Measurements from ENCODE around the gene STAM2.
"Not testable (repeated sequence)": the region's sequence is repeated elsewhere in the genome, so short reads cannot be mapped to it uniquely, and the experiment has no call there.

Gene STAM2

DNA sequence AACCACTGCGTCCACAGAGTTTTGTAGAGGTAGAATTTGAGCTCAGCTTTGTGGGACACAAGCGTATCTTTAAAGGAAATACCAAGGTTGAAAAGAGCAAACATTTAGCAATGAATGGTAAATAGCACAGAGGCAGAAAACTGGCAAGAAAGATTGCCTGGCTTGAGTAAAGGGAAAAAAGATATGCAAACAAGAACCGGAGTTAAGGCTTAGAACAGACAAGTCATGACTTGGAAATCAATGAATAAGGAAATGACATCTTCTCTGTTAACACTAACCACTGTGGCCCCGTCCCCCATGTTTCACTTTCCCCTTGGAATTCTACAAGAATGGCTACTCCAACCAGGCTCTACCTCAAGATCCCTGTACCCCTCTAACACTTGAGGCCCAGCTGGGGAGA, 3.8 kb downstream of the STAM2 start:
- DNase-seq: no peak

DNA sequence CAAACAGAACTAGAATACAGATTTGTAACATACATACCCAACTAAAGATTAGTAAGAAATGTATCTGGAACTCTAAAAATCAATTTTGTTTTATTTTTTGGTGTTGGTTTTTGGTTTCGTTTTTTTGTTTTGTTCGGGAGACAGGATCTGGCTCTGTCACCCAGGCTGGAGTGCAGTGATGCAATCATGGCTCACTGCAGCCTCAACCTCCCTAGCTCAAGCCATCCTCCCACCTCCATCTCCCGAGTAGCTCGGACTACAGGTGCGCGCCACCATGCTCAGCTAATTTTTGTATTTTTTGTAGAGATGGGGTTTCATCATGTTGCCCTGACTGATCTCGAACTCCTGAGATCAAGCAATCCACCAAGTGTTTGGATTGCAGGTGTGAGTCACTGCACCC, 6.4 kb downstream of the STAM2 start:
- DNase-seq: not testable (repeated sequence)

DNA sequence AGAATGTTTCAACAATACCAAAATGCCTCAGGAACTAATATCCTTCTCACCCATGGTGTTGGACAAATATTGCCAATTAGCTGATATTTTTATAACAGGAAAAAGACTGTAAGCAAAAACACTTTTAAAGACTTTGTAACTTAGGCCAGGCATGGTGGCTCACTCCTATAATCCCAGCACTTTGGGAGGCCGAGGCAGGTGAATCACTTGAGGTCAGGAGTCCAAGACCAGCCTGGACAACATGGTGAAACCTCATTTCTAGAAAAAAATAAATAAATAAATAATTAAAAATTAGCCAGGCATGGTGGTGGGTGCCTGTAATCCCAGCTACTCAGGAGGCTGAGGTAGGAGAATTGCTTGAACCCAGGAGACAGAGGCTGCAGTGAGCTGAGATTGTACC, 8.1 kb downstream of the STAM2 start:
- DNase-seq: not testable (repeated sequence)

DNA sequence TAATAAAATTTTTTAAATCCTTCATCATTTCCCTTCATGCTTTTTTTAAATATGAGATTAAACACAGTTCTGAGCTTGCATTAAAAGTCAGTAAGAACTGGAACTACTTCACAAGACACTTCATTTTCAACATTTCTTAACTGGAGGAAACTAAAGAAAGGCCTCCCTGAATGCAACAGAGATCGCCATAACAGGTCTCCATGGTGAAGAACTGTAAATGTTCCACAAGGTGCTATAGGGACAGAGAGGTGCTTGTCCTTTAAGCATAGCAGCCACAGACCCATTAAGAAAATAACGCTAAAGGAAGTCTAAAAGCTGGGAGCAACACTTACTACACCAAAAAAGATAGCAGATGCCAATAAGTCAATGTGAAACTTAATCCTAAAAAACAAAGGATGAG, 8.5 kb downstream of the STAM2 start:
- no peak for DNase-seq

DNA sequence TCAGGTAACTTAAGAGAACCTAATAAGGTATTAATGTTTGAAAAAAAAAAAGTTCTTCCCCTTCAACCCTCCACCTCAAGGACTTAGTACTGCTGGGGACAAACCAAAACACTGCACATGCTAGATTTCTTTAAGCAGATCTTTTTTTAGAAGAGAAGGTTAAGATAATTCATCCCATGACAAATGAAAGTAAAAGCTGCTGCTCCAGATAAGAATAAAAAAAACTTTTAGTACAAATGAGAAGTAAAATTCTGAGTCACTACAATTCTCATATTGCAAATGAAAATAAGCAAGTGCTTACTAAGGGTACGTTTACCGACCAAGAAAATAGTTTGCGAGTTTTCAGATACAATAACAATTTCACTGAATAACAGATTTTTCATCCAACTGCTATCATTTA, 8.9 kb downstream of the STAM2 start:
- DNase-seq: no peak

DNA sequence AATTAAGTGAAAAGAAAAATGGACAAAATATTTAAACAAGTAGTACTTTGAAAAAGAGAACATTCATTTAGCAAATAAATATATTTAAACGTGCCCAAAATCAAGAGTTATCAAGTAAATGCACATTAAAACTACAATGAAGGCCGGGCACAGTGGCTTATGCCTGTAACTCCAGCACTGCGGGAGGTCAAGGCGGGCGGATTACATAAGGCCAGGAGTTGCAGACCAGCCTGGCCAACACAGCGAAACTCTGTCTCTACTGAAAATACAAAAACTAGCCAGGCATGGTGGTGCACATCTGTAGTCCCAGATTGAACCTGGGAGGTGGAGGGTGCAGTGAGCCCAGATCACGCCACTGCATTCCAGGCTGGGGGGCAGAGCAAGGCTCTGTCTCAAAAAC, 9.8 kb downstream of the STAM2 start:
- no peak for DNase-seq

DNA sequence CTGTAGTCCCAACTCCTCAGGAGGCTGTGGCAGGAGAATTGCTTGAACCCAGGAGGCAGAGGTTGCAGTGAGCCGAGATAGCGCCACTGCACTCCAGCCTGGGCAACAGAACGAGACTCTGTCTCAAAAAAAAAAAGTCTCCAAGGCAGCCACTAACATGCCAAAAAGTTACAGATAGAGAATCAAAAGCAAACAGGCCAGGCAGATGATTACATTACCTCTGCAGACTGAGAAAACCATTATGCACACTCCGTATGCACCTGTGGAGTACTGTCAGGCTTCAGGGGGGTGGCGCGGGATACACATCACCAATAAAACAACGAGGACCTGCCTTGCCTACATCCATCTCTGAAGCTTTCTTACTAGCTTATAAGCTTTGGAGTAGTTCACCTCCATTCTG, 10.3 kb downstream of the STAM2 start:
- DNase-seq: no peak

DNA sequence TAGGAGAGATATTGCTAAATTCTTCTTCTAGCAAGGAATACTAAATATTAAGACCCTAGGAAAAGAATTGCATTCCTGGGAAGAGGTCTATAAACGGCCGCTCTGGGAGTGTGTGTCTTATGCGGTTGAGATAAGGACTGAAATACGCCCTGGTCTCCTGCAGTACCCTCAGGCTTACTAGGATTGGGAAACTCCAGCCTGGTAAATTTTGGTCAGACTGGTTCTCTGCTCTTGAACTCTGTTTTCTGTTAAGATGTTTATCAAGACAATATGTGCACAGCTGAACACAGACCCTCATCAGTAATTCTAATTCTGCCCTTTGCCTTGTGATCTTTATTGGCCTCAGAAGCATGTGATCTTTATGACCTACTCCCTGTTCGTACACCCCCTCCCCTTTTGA, 11.9 kb downstream of the STAM2 start:
- not testable (repeated sequence) for DNase-seq

DNA sequence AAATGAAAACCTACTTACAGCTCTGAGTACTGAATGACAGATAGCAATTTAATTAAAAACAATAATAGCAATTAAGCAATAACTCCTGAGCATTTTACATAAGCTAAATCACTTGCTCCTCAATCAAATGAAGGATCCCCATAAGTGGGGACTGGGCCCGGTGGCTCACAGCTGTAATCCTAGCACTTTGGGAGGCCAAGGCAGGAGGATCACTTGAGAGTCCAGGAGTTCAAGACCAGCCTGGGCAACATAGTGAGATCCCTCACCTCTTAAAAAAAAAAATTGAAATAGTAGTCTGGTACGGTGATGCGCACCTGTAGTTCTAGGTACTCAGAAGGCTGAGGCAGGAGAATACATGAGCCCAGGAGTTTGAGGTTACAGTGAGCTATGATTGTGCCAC, 13.4 kb downstream of the STAM2 start:
- DNase-seq: no peak

DNA sequence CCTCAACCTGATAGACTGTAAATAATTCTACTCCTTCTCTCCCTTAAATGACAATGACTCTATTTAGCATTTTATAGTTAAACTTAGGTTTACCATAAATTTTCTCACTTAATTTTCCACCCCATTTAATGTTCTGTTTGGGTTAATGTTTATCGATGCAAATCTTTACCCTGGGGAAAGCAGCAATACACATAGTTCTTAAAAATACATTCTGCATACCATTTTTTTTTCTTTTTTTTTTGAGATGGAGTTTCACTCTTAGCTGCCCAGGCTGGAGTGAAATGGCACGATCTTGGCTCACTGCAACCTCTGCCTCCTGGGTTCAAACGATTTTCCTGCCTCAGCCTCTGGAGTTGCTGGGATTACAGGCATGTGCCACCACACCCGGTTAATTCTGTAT, 14.0 kb downstream of the STAM2 start:
- DNase-seq: no peak

DNA sequence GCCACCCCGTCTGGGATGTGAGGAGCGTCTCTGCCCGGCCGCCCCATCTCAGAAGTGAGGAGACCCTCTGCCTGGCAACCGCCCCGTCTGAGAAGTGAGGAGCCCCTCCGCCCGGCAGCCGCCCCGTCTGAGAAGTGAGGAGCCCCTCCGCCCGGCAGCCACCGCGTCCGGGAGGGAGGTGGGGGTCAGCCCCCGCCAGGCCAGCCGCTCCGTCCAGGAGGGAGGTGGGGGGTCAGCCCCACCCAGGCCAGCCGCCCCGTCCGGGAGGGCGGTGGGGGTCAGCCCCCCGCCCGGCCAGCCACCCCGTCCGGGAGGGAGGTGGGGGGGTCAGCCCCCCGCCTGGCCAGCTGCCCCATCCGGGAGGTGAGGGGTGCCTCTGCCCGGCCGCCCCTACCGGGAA, 15.2 kb downstream of the STAM2 start:
- DNase-seq: not testable (repeated sequence)

DNA sequence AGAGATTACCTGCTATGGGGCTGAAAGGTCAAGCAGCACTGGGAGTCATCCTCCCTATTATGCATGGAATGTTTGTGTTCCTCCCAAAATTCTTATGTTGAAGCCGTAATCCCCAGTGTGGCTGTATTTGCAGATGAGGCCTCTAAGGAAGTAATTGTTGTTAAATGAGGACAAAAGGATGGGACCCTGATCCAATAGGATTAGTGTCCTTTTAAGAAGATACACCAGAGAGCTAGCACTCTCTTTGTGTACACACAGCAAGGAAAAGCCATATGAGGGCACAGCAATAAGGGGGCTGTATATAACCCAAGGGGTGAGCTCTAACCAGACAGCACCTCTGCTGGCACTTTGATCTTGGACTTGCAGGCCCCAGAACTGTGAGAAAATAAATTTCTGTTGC, 18.3 kb downstream of the STAM2 start:
- DNase-seq: no peak

DNA sequence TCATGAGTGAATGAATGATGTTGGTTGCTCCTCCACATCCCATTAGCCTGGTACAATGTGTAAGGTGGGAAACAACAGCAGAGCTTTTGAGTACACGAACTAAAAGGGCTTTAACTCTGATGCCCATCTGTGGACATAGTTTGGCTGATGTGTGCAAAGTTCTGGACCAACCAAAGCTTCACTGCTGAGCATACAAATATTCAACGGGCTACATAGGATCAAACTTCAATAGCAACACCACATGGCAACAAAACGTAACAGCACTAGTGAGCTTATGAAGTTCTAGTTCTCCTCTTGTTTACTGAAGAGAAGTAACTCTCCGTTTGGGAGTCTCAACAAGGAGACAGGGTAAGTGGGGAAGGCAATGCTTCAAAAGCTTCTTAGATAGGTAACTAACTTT, 20.4 kb downstream of the STAM2 start:
- DNase-seq: no peak

DNA sequence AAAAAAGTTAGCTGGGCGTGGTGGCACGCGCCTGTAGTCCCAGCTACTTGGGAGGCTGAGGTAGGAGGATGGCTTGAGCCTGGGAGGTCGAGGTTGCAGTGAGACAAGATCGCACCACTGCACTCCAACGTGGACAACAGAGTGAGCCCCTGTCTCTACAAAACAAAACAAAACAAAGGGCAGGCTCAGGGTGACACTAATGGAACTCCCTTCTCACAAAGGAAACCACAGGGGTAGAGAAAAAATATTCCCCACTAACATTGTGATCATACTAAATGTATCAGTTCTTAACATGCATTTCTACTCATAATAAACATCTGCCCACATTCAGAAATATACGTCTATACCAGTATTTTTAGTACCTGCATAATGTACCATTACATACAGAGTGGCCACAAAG, 21.1 kb downstream of the STAM2 start:
- DNase-seq: no peak

DNA sequence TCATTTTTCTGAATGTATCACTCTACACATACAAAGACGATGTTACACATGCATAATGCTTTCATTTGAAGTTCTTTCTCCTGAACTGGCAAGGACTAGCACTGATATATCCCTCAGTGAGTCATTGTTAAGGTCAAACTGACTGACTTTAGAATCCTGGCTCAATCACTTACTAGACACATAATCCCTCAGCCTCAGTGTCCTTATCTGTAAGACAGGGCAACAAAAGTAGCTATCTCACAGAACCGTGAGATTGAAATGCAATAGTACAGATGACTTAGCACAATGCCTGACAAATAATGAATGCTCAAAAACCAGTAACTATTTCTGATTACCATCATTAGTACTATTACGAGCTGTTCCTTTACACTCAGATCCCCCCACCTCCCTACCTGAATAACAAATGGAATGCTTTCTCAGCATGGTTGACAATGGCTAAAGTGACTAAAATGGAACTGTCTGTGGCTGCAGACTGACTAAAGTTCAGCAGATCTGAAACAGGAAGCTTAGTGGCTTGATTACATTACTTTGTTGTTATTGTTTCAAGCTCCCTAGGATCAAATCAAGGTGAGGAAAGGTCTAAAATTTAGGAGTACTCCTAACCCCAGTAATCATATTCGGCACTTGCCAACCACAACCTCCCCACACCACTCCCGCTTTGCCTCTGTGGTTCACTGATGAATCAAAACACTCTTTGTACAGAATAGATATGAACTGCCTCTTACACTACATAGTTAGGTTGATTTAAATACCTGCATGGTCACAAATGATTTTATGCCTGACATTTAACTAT, 40.9 kb downstream of the STAM2 start:
- DNase-seq: no peak

DNA sequence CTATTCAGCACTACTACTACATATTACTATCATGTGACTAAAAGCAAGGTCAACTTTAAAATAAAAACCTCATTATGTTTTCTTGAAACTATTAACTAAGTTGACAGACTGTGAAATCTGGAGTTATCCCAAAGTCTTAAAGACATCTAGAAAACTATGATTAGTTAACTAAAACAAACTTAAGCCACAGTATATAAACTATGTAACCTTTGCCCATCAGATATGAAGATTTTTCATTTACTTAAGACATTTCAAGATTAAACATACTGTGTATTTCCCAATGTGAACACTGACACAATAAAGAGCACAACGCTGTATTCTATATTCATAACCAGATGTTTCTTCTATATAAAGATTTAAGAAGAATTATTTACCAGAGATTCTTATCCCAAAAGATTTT, 43.3 kb downstream of the STAM2 start:
- no peak for DNase-seq

DNA sequence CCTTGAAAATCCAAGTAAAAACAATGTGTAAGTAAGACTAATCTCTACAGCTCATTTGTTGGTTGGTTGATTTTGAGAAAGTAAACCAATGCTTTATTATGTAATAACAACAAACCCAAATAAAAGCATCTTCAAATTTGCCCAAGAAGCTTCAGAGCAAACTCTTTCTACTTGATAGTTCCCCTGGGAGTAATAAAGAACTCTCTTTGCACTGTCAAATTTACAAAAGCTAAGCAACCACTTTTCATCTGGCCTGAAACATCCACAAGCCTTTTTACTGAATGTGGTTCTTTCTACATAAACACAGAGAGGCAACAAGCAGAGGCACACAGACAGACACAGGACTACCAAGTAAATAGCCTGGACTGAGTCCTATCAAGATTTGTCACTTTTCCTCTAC, 47.9 kb downstream of the STAM2 start:
- no peak for DNase-seq

DNA sequence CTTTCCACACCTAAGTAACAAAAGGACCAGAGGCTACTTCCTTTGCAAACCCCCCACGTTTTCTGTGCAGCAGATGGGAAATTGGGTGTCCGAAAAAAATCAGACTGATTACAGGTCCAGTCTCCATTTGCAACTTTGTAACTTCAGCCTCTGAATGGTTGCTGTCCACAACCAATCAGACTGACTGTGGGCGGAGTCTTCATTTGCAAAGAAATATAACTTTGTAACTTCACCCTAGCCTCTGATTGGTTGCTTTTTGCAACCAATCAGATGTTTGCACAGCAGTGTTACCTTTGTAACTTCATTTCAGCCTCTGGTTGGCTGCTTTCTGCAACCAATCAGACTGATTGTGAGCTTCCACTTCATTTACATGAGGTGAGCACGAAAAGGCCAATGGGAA, 48.9 kb downstream of the STAM2 start:
- no peak for DNase-seq

DNA sequence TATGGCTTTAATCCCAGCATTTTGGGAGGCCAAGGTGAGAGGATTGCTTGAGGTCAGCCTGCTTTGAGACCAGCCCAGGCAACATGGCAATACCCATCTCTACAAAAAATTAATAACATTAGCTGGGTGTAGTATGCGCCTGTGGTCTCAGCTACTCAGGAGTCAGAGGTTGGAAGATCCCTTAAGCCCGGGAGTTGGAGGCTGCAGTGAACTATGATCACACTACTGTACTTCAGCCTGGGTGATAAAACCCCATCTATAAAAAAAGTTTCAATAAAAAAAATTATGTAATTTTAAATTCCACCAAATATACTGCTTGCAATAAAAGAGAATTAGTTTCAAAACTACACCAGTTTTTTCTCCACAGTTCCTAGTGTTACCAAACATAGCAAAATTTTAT, 53.4 kb downstream of the STAM2 start:
- DNase-seq: no peak

DNA sequence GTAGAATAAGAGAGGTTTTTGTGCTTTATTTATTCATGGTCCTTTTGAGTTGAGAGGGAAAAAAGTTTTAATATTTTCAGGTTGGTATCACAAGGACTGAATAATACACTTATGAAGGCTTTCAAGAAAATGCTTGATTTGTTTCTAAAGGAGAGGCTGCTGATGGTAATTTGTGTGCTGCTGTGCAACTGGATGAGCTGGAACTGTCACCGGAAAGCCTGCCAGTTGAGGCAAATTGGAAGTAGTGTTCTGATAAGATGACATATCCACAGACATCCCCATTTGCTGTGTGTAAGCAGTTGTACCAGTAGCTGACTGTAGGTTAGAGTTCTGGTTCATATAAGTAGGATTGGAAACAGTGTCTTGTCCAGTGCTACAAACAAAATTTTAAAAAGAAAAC, 55.1 kb downstream of the STAM2 start:
- no peak for DNase-seq

DNA sequence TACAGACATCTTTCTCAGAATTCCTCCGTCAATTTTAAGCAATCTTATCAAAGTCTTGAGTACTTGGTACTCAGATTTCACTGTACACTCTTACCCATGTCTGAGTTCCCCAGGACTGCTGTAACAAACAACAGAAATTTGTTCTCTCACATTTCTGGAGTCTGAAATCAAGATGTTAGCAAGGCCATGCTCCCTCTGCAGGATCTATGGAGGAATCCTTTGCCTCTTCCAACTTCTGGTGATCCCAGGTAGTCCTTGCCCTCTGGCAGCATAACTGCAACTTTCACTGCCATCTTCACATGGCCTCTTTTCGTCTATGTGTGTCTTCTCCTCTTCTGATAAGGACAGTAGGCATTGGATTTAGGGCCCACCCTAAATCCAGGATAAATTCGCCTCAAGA, 59.6 kb downstream of the STAM2 start:
- peak; percentile 0 for DNase-seq

DNA sequence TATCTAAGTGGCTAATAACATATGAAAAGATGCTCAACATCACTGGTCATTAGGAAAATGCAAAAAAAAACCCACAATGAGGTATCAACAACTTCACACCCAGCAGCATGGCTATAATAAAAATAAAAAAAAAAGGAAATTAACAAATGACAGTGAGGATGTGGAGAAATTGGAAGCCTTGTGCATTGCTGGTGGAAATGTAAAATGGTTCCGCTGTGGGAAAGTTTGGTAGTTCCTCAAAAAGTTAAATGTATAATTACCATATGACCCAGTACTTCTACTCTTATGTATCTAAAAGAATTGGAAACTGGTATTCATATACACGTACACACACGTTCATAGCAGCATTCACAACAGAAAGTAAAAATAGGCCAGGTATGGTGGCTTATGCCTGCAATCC, 61.2 kb downstream of the STAM2 start:
- no peak for DNase-seq

DNA sequence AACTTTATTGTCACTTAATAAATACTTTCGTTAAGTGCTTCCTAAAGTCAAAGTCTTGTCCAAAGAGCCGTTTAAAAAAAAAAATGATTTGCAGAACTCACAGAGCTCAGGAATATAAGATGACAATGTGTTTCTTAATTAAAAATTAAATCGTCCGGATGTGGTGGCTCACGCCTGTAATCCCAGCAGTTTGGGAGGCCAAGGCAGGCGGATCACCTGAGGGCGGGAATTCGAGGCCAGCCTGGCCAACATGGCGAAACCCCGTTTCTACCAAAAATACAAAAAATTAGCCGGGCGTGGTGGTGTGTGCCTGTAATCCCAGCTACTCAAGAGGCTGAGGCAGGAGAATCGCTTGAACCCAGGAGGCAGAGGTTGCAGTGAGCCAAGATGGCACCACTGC, 68.4 kb downstream of the STAM2 start:
- not testable (repeated sequence) for DNase-seq

DNA sequence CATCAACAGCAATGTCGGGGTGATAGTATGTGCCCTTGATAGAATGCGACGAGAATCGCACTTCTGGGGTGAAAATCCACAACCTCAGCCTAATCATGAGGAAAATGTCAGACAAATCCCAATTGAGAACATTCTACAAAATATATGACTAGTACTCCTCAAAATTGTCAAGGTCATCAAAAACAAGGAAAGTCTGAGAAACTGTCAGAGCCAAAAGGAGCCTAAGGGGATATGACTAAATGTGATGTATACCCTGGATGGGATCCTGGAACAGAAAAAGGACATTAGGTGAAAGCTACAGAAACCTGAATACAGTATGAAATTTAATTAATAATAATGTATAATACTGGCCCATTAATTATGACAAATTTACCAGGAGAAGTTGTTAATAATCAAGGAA, 69.1 kb downstream of the STAM2 start:
- DNase-seq: no peak

DNA sequence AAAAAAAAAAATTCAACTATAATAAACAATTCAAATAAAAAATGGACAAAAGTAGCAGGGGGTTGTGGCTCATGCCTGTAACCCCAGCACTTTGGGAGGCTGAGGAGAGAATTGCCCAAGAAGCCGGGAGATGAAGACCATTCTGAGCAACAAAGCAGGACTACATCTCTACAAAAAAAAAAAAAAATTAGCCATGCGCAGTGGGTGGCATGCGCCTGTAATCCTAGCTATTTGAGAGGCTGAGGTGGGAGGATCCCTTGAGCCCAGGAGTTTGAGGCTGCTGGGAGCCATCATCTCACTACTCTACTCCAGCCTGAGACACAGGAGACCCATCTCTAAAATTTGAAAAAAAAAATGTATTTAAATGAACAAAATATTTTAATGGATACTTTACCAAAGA, 72.3 kb downstream of the STAM2 start:
- no peak for DNase-seq

DNA sequence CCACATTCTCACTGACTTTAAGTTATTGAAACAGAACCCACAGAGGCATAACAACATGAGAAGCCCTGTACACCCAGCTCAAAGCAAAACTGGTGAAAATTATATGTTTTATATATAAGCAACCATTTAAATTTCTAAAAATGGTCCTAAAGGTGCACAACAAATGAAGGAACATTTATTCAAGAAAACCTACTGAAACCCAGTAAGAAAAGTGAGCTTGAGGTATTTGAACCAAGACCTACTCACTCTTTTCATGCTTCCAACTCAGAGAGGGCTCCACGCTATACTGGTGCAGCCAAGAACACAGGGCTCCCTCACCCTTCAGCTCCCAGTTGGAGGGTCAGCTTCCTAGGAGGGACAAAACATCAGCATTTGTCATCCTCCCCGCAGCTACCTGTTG, 74.6 kb downstream of the STAM2 start:
- DNase-seq: no peak

Data from NCI-H146 (cell line).